Naive thymus-derived CD4-positive, alpha-beta T cell (primary cell): Measurements from ENCODE around the gene CELA2B. TPM values are rescaled to one million over a fixed set of nuclear protein-coding genes. Genes with fewer than 3 reads are reported as not detected.

Source experiments
- ATAC-seq: fragments of 150-1000 bp; cut with Tn5 transposase; 2 replicates; pipeline ENCODE4 v1.10.0; 2021; ENCODE audit warnings: mild to moderate bottlenecking, moderate library complexity
- CTCF ChIA-PET: fragments of 350-600 bp; sonication (Branson Sonifier 250); formaldehyde crosslinking; loops from one replicate; lab custom pipeline; 2021; ENCODE audit warnings: antibody characterized with exemption; lab: Charles Lee
- POLR2A ChIA-PET: fragments of 350-600 bp; sonication (Branson Sonifier 250); formaldehyde crosslinking; loops from one replicate; lab custom pipeline; 2021; ENCODE audit warnings: antibody characterized with exemption, inconsistent platforms; lab: Charles Lee
- DNase-seq, 9 donors: peaks; one replicate each; pipeline versions ENCODE4 v3.0.0 to v3.0.0-alpha.2; 2020 to 2022; ENCODE audit warnings: mixed read lengths in 1 of 9
- H3K27ac ChIP-seq: one replicate; pipeline ENCODE4 v1.7.0; 2013; ENCODE audit warnings: mild to moderate bottlenecking, low read depth, low read length, moderate library complexity
- H3K27me3 ChIP-seq, 2 donors: one replicate each; pipeline ENCODE4 v1.7.0; 2013; ENCODE audit warnings: low read length in 2 of 2, mild to moderate bottlenecking in 2 of 2, moderate library complexity in 2 of 2; ENCODE audit not compliant: control insufficient read depth in 2 of 2, insufficient read depth in 2 of 2
- H3K36me3 ChIP-seq, 3 experiments: 1 replicate in 2 of 3; 2 replicates in 1 of 3; pipeline ENCODE4 v1.7.0; 2013; ENCODE audit warnings: low read length in 3 of 3, mild to moderate bottlenecking in 3 of 3, moderate library complexity in 1 of 3; ENCODE audit not compliant: insufficient read depth in 3 of 3, control insufficient read depth in 2 of 3
- H3K4me1 ChIP-seq, 2 donors: one replicate each; pipeline ENCODE4 v1.7.0; 2013; ENCODE audit warnings: low read length in 2 of 2, mild to moderate bottlenecking in 2 of 2, moderate library complexity in 1 of 2; ENCODE audit not compliant: control insufficient read depth in 2 of 2, insufficient read depth in 2 of 2
- H3K4me3 ChIP-seq: 2 replicates; pipeline ENCODE4 v1.7.0; 2013; ENCODE audit warnings: mild to moderate bottlenecking, low read length
- H3K9me3 ChIP-seq, 3 experiments: 1 replicate in 2 of 3; 2 replicates in 1 of 3; pipeline ENCODE4 v1.7.0; 2013; ENCODE audit warnings: low read length in 3 of 3; ENCODE audit not compliant: control insufficient read depth in 2 of 3
- H3K27ac Mint-ChIP-seq, 9 donors: one replicate each; pipeline ENCODE4 v1.8.0; 2020 to 2022; ENCODE audit warnings: mixed read lengths in 9 of 9, mild to moderate bottlenecking in 8 of 9, moderate library complexity in 5 of 9, inconsistent platforms in 2 of 9
- H3K27me3 Mint-ChIP-seq, 5 donors: one replicate each; pipeline ENCODE4 v1.8.0; 2021 to 2022; ENCODE audit warnings: mixed read lengths in 5 of 5, mild to moderate bottlenecking in 1 of 5
- H3K36me3 Mint-ChIP-seq, 5 donors: one replicate each; pipeline ENCODE4 v1.8.0; 2020 to 2022; ENCODE audit warnings: mixed read lengths in 5 of 5, mild to moderate bottlenecking in 3 of 5, inconsistent platforms in 1 of 5
- H3K4me1 Mint-ChIP-seq, 7 donors: one replicate each; pipeline ENCODE4 v1.8.0; 2020 to 2022; ENCODE audit warnings: mixed read lengths in 7 of 7, mild to moderate bottlenecking in 3 of 7, inconsistent platforms in 1 of 7
- H3K4me3 Mint-ChIP-seq, 10 donors: one replicate each; pipeline ENCODE4 v1.8.0; 2020 to 2022; ENCODE audit warnings: mild to moderate bottlenecking in 10 of 10, mixed read lengths in 10 of 10, moderate library complexity in 6 of 10, inconsistent platforms in 2 of 10
- H3K9me3 Mint-ChIP-seq, 11 donors: one replicate each; pipeline ENCODE4 v1.8.0; 2020 to 2022; ENCODE audit warnings: mixed read lengths in 11 of 11, mild to moderate bottlenecking in 4 of 11, inconsistent platforms in 1 of 11, moderate library complexity in 1 of 11
- intact Hi-C, 2 donors: fragments of 100-400 bp; cut with micrococcal nuclease; formaldehyde crosslinking; loops; one replicate each; pipeline ENCODE4 v1.15.1; 2023
- polyA plus RNA-seq, 2 donors: library from polyadenylated mRNA; unstranded; fragments of 300-500 nt; fragmentation: Illumina TruSeq; gene quantifications; one replicate each; pipeline ENCODE4 v1.2.3, GENCODE V29; 2021
- total RNA-seq, 6 experiments: library from RNA in 5 of 6; stranded (reverse) in 5 of 6; gene quantifications; 1 replicate in 5 of 6; 2 replicates in 1 of 6; pipeline ENCODE4 v1.2.3 and lab custom pipeline; 2021 to 2026

The CELA2B gene
- total and polyA plus RNA-seq, 7 experiments from 2014 or later = not detected

- no peak for DNase-seq
- H3K36me3 ChIP-seq = peaks cover 0 to 37% (median 8%) of the 10 kb centered on the region in 3 experiments
- H3K9me3 ChIP-seq = no peaks in the 10 kb centered on the region
- no peaks in the 10 kb centered on the region for H3K27me3 ChIP-seq
- H3K4me3 Mint-ChIP-seq = no peak overlapping the region
- no peaks in the 10 kb centered on the region for H3K4me1 ChIP-seq
- peaks cover 0 to 32% (median 12%) of the 10 kb centered on the region in 5 donors for H3K36me3 Mint-ChIP-seq
- ChIA-PET POLR2A (no interaction called here), CTCF (no interaction called here)
- no peaks in the 10 kb centered on the region for H3K9me3 Mint-ChIP-seq
- no peak overlapping the region for H3K27ac ChIP-seq
- no peaks in the 10 kb centered on the region for H3K27me3 Mint-ChIP-seq
- H3K4me3 ChIP-seq = no peak overlapping the region
- H3K27ac Mint-ChIP-seq = no peak overlapping the region
- H3K4me1 Mint-ChIP-seq = peaks cover 0 to 17% (median 0%) of the 10 kb centered on the region in 7 donors
- ATAC-seq = no peak
- intact Hi-C loops = no loop called here
These were observed 31.4 kb downstream of the CELA2B start for GRCh38 chr1:15507278-15507677.

- H3K27ac Mint-ChIP-seq = no peak overlapping the region
- no peak for ATAC-seq
- DNase-seq = no peak
- H3K36me3 Mint-ChIP-seq = peaks cover 0 to 28% (median 18%) of the 10 kb centered on the region in 5 donors
- ChIA-PET POLR2A (no interaction called here), CTCF (interaction anchor here (0.6 kb wide), 2 partner anchors 36 to 115 kb away, joined by 3 to 4 read pairs; no protein-coding TSS in a partner anchor)
- peaks cover 0 to 41% (median 8%) of the 10 kb centered on the region in 3 experiments for H3K36me3 ChIP-seq
- no peaks in the 10 kb centered on the region for H3K9me3 Mint-ChIP-seq
- no peaks in the 10 kb centered on the region for H3K4me1 ChIP-seq
- no peaks in the 10 kb centered on the region for H3K27me3 ChIP-seq
- no peaks in the 10 kb centered on the region for H3K9me3 ChIP-seq
- H3K4me3 Mint-ChIP-seq = no peak overlapping the region
- H3K4me3 ChIP-seq = no peak overlapping the region
- H3K27ac ChIP-seq = no peak overlapping the region
- intact Hi-C loops = no loop called here
- no peaks in the 10 kb centered on the region for H3K27me3 Mint-ChIP-seq
- peaks cover 0 to 21% (median 1%) of the 10 kb centered on the region in 7 donors for H3K4me1 Mint-ChIP-seq
These were observed 33.0 kb downstream of the CELA2B start for GRCh38 chr1:15508700-15509487.

- Histone ChIP-seq H3K4me3 (no peak overlapping the region), H3K27ac (no peak overlapping the region), H3K36me3 (peaks cover 0 to 36% (median 8%) of the 10 kb centered on the region in 3 experiments), H3K4me1 (no peaks in the 10 kb centered on the region), H3K9me3 (no peaks in the 10 kb centered on the region), H3K27me3 (no peaks in the 10 kb centered on the region)
- no peak for DNase-seq
- H3K4me3 Mint-ChIP-seq = no peak overlapping the region
- peaks cover 0 to 28% (median 5%) of the 10 kb centered on the region in 7 donors for H3K4me1 Mint-ChIP-seq
- H3K9me3 Mint-ChIP-seq = no peaks in the 10 kb centered on the region
- ATAC-seq = no peak
- CTCF ChIA-PET = no interaction called here
- no peak overlapping the region for H3K27ac Mint-ChIP-seq
- intact Hi-C loops = no loop called here
- POLR2A ChIA-PET = no interaction called here
- no peaks in the 10 kb centered on the region for H3K27me3 Mint-ChIP-seq
- H3K36me3 Mint-ChIP-seq = peaks cover 0 to 28% (median 18%) of the 10 kb centered on the region in 5 donors
These were observed 33.7 kb downstream of the CELA2B start for GRCh38 chr1:15509586-15509985.

- no peaks in the 10 kb centered on the region for H3K27me3 ChIP-seq
- peaks cover 5 to 39% (median 12%) of the 10 kb centered on the region in 7 donors for H3K4me1 Mint-ChIP-seq
- H3K36me3 Mint-ChIP-seq = peaks cover 0 to 37% (median 22%) of the 10 kb centered on the region in 5 donors
- H3K4me3 Mint-ChIP-seq = no peak overlapping the region
- H3K4me3 ChIP-seq = no peak overlapping the region
- no peak for ATAC-seq
- H3K27ac ChIP-seq = no peak overlapping the region
- ChIA-PET CTCF (no interaction called here), POLR2A (no interaction called here)
- H3K36me3 ChIP-seq = peaks cover 0 to 24% (median 5%) of the 10 kb centered on the region in 3 experiments
- peaks cover 0 to 4% of the 10 kb centered on the region in 2 donors for H3K4me1 ChIP-seq
- no peaks in the 10 kb centered on the region for H3K27me3 Mint-ChIP-seq
- DNase-seq = no peak
- H3K9me3 ChIP-seq = no peaks in the 10 kb centered on the region
- intact Hi-C loops = no loop called here
- H3K27ac Mint-ChIP-seq = peak overlapping the region in 2 of 9 donors; percentile 16 to 34
- peaks cover 0 to 2% (median 0%) of the 10 kb centered on the region in 11 donors for H3K9me3 Mint-ChIP-seq
These were observed 34.9 kb downstream of the CELA2B start for GRCh38 chr1:15510611-15511405.

GRCh38 chr1:15513192-15513591, 37.3 kb downstream of the CELA2B start:
- H3K27ac ChIP-seq = no peak overlapping the region
- Mint-ChIP-seq H3K27ac (peak overlapping the region in 2 of 9 donors; percentile 65 to 81), H3K4me3 (peak overlapping the region in 1 of 10 donors; percentile 37), H3K4me1 (peaks cover 6 to 53% (median 14%) of the 10 kb centered on the region in 7 donors), H3K9me3 (peaks cover 0 to 6% (median 0%) of the 10 kb centered on the region in 11 donors), H3K36me3 (peaks cover 6 to 54% (median 29%) of the 10 kb centered on the region in 5 donors), H3K27me3 (no peaks in the 10 kb centered on the region)
- ATAC-seq = no peak
- no peak for DNase-seq
- no peaks in the 10 kb centered on the region for H3K9me3 ChIP-seq
- CTCF ChIA-PET = no interaction called here
- peaks cover 0 to 17% (median 5%) of the 10 kb centered on the region in 3 experiments for H3K36me3 ChIP-seq
- intact Hi-C loops = no loop called here
- H3K4me3 ChIP-seq = no peak overlapping the region
- peaks cover 0 to 4% of the 10 kb centered on the region in 2 donors for H3K4me1 ChIP-seq
- no peaks in the 10 kb centered on the region for H3K27me3 ChIP-seq
- POLR2A ChIA-PET = no interaction called here

GRCh38 chr1:15513919-15514318, 38.0 kb downstream of the CELA2B start:
- H3K27ac Mint-ChIP-seq = peak overlapping the region in 1 of 9 donors; percentile 81
- Histone ChIP-seq H3K9me3 (no peaks in the 10 kb centered on the region), H3K27me3 (no peaks in the 10 kb centered on the region), H3K27ac (no peak overlapping the region), H3K4me3 (no peak overlapping the region), H3K4me1 (peaks cover 0 to 4% of the 10 kb centered on the region in 2 donors), H3K36me3 (peaks cover 0 to 17% (median 5%) of the 10 kb centered on the region in 3 experiments)
- H3K4me3 Mint-ChIP-seq = peak overlapping the region in 1 of 10 donors; percentile 41
- ATAC-seq = no peak
- peaks cover 6 to 59% (median 15%) of the 10 kb centered on the region in 7 donors for H3K4me1 Mint-ChIP-seq
- intact Hi-C loops = no loop called here
- H3K36me3 Mint-ChIP-seq = peaks cover 6 to 58% (median 29%) of the 10 kb centered on the region in 5 donors
- DNase-seq = no peak
- ChIA-PET POLR2A (no interaction called here), CTCF (no interaction called here)
- peaks cover 0 to 6% (median 0%) of the 10 kb centered on the region in 11 donors for H3K9me3 Mint-ChIP-seq
- H3K27me3 Mint-ChIP-seq = no peaks in the 10 kb centered on the region
